PFSK-1 (cell line): ENCODE data around the gene FRMD3.

Source experiments
- POLR2AphosphoS5 ChIP-seq: IDR thresholded peaks from 2 replicates; pipeline ENCODE4 v1.6.1; 2012; ENCODE audit warnings: low read depth, mild to moderate bottlenecking, control low read depth, low read length, moderate library complexity
- REST ChIP-seq, 2 experiments: IDR thresholded peaks; 2 replicates each; pipeline versions ENCODE4 v1.6.1 to v1.8.0; 2011 to 2012; ENCODE audit warnings: low read depth in 2 of 2, low read length in 2 of 2, control low read depth in 1 of 2, inconsistent platforms in 1 of 2, mild to moderate bottlenecking in 1 of 2, moderate library complexity in 1 of 2; ENCODE audit not compliant: insufficient read depth in 1 of 2
- SIN3A ChIP-seq: IDR thresholded peaks from 2 replicates; pipeline ENCODE4 v1.6.1; 2012; ENCODE audit warnings: mild to moderate bottlenecking, low read length, moderate library complexity, borderline replicate concordance; ENCODE audit not compliant: insufficient read depth
- TAF1 ChIP-seq: IDR thresholded peaks from 2 replicates; pipeline ENCODE4 v1.6.1; 2012; ENCODE audit warnings: low read length, control low read depth, borderline replicate concordance; ENCODE audit not compliant: insufficient read depth

GRCh38 chr9:83387401-83388185, 150.6 kb downstream of the FRMD3 start:
- TF ChIP-seq REST (IDR thresholded peaks at IDR 0.05; ENCODE audit: insufficient read depth in 1 of 2, low read depth in 2 of 2, low read length in 2 of 2) (no peak), POLR2AphosphoS5 (no peak), SIN3A (no peak), TAF1 (no peak)
